A549 (cell line): ENCODE measurements around the gene GDA.

Experiments used
- BHLHE40 ChIP-seq: IDR thresholded peaks from 2 replicates; pipeline ENCODE4 v1.6.1; 2012; ENCODE audit warnings: low read depth, low read length, inconsistent platforms
- EP300 ChIP-seq, 2 experiments: fragments of >200 bp; sonication (Bioruptor Twin); formaldehyde crosslinking; IDR thresholded peaks; 2 replicates in 1 of 2; 3 replicates in 1 of 2; pipeline ENCODE4 v1.6.1; 2016 to 2017
- POLR2A ChIP-seq: IDR thresholded peaks from 2 replicates; pipeline ENCODE4 v1.6.1; 2012; ENCODE audit warnings: mild to moderate bottlenecking, low read length
- POLR2AphosphoS2 ChIP-seq: conservative IDR thresholded peaks from 2 replicates; pipeline ENCODE4 v1.6.1; 2012; ENCODE audit warnings: low read length, improper control_type of control experiment, inconsistent platforms
- RCOR1 ChIP-seq: fragments of 150-350 bp; IDR thresholded peaks from 2 replicates; pipeline ENCODE4 v1.6.1; 2014; ENCODE audit warnings: antibody characterized with exemption, low read length, low read depth
- RFX5 ChIP-seq: fragments of 450-650 bp; IDR thresholded peaks from 2 replicates; pipeline ENCODE4 v1.7.1; 2014; ENCODE audit warnings: antibody characterized with exemption, mild to moderate bottlenecking, moderate library complexity
- SREBF2 ChIP-seq: fragments of 450-650 bp; IDR thresholded peaks from 2 replicates; pipeline ENCODE4 v1.6.1; 2014; ENCODE audit warnings: mild to moderate bottlenecking, moderate library complexity
- TF ChIP-seq, protein P1 (sequence below): fragments of >200 bp; sonication (Bioruptor Twin); formaldehyde crosslinking; IDR thresholded peaks from 3 replicates; pipeline ENCODE4 v1.5.1; 2016

DNA sequence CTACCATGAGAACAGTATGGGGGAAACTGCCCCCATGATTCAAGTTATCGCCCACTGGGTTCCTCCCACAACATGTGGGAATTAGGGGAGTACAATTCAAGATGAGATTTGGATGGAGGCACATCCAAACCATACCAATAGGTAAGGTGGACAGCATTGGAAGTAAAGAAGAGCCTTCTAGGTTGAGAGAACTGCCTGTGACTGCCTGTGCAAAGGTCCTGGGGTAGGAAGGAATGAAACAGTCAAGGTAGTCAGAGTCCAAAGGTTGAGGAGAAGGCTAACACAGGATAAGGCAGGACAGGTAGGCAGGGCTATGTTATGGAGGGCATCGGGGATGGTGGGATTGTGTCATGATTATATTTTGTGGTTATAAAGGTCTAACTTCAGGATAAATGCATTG is 6.1 kb downstream of the GDA start:
- TF ChIP-seq, protein P1, sequence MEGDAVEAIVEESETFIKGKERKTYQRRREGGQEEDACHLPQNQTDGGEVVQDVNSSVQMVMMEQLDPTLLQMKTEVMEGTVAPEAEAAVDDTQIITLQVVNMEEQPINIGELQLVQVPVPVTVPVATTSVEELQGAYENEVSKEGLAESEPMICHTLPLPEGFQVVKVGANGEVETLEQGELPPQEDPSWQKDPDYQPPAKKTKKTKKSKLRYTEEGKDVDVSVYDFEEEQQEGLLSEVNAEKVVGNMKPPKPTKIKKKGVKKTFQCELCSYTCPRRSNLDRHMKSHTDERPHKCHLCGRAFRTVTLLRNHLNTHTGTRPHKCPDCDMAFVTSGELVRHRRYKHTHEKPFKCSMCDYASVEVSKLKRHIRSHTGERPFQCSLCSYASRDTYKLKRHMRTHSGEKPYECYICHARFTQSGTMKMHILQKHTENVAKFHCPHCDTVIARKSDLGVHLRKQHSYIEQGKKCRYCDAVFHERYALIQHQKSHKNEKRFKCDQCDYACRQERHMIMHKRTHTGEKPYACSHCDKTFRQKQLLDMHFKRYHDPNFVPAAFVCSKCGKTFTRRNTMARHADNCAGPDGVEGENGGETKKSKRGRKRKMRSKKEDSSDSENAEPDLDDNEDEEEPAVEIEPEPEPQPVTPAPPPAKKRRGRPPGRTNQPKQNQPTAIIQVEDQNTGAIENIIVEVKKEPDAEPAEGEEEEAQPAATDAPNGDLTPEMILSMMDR: no peak
- no peak for TF ChIP-seq SREBF2
- TF ChIP-seq POLR2A: no peak
- no peak for TF ChIP-seq BHLHE40
- no peak for TF ChIP-seq POLR2AphosphoS2
- no peak for TF ChIP-seq RCOR1
- TF ChIP-seq EP300 (IDR thresholded peaks at IDR 0.05): no peak
- TF ChIP-seq RFX5: no peak
